NOMO-1 treated with DMSO at 0.1 percent for 48 hours (cell line): ENCODE data around the gene SLC38A2.

Experiments
- DNase-seq: peaks from one replicate; lab custom pipeline; 2025; ENCODE audit not compliant: unreplicated experiment; lab: John Stamatoyannopoulos, UW

Gene SLC38A2

GRCh38 chr12:46377678-46378077 lies 5.1 kb upstream of the SLC38A2 start:
- no peak for DNase-seq

- no peak for DNase-seq
These were observed 4.0 kb upstream of the SLC38A2 start for GRCh38 chr12:46376579-46376978.

GRCh38 chr12:46374711-46375110 lies 2.1 kb upstream of the SLC38A2 start:
- DNase-seq, result no peak

- no peak for DNase-seq
These were observed 1.7 kb upstream of the SLC38A2 start for GRCh38 chr12:46374310-46374709.

DNA sequence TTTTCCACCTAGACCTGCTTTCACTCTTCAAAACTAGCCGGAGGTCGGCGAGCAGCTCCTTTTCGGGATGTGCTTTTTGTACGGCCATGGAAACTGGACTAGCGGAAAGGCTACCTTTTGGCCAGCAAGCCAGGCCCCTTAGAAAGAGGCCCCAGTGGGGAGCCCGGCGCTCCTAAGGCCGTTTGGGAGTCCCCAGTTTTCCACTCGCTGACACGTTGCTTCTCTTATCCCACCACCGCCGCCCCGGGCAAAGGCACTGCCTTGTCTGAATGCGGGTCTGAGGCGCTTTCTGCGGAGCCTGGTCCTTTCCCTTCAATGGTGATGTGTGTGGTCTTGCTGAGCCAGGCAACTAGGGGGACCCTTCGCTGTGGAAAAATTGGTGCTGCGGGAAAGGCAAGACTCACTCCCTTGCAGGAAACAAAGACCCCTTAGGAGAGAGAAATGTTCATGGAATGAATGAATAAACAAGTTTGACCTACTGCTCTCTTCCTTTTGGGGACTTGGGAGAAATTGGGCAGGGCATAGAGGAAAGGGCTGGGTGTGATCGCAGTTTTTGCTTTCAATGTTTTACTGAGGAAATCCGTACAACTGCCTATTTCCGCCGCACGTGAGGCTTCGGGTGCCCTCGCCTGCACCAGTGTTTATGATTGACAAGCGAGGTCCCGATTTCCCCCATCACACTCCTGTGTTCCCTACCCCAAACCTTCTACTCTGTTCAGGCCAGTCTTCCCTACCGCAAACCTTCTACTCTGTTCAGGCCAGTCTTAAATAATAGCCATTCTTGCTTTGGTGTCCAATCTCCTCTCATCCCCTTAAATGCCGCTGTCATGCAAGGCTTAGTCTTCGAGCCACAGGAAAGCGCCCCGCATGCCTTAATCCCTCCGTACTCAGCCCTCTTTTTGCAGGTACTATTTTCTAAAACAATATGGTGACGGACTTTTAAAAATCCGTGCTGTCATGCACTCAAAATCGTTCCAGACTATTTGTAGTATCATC lies 1.0 kb upstream of the SLC38A2 start:
- DNase-seq, result peak; percentile 21

DNA sequence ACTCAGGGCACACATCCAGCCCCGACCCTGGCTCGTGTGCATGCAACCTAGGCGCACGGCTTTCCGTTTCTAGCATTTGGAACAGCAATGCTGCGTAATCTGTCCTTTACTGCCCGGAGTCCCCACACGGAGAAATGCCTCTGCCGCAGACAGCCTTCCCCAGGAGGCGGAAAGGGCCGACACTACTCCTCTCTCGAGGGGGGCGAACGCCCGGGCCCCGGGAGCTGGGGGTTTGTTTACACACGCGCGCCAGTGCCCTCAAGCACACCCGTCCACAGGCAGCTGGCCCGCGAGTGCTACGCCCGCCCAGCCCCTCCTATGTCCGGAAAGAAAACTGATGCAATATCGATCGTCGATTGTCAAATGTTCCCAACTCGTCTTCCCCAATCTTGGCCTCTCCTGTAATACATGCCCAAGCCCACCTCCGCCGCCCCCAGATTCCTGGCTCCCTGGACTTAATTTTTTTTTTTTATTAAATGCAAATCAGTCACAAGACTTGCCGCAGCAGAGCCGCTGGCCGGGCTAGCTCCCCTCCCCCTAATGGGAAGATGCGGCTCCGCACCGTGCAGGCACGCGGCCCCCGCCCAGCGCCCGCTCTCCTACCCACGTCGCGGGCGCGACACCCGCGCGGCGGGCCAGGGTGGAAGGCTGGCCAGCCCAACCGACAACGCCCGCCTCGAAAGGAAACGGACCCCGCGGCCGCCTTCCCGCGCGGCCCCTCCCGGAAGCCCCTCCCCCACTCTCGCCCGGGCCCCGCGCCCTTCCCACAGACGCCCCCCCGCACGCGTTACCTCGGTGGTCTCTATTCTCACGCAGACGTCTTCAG lies 642 bp downstream of the SLC38A2 start:
- DNase-seq, result peak; percentile 53

DNA sequence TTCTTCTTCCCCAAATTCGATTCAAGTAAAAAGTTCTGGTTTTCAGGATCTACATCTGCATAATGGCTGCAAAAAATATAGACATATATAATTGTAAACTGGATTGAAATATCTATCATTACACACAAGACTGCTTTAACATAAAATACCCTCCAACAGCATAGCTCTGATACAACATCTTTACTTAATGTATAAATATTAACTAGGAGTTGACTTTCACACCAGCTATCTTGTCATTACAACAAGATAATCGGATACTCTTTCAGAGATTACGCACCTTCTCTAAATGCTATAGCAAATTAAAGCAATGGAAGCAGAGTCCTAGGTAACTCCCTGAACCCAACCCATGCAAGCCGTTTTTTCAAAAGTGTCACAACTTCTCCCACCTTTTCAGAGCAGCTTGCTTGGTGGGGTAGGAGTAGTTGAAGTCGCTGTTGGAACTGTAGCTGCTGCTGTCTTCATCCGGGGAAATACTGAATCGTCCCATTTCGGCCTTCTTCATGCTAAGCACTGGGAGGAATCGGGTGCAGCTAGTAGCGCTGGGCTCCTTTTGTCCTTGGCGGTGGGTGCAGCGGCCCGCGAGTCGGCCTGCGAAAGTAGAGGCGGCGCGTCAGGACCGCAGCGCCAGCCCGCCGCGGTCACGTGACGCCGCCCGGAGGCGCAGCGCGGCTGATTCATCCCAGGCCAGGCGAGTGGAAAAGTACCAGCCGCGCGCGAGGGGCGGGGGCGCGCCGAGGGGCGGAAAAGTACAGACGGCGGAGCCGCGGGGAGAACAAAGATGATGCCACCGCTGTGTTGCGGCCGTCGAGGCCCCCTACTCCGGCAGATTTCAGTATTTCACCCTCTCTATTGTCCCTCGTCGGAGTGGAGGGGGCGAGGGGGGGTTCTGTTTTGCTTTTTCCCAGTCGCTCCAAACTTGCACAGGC lies 1.5 kb downstream of the SLC38A2 start:
- DNase-seq, result peak; percentile 84

DNA sequence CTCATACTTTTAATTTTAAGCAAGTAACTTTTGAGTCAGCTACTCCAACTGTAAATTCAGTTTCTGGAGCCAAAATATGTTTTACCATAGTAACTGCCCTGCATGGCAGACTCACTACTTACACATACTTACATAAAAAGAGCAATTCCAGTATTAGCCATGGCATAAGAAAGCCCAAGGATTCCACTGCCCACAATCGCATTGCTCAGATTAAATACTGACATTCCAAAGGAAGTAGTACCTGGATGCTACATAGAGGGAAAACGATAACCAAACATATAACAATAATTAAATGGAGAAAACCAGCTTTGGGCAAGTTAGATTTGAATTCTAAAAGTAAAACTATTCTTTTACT lies 2.2 kb downstream of the SLC38A2 start:
- DNase-seq, result no peak

DNA sequence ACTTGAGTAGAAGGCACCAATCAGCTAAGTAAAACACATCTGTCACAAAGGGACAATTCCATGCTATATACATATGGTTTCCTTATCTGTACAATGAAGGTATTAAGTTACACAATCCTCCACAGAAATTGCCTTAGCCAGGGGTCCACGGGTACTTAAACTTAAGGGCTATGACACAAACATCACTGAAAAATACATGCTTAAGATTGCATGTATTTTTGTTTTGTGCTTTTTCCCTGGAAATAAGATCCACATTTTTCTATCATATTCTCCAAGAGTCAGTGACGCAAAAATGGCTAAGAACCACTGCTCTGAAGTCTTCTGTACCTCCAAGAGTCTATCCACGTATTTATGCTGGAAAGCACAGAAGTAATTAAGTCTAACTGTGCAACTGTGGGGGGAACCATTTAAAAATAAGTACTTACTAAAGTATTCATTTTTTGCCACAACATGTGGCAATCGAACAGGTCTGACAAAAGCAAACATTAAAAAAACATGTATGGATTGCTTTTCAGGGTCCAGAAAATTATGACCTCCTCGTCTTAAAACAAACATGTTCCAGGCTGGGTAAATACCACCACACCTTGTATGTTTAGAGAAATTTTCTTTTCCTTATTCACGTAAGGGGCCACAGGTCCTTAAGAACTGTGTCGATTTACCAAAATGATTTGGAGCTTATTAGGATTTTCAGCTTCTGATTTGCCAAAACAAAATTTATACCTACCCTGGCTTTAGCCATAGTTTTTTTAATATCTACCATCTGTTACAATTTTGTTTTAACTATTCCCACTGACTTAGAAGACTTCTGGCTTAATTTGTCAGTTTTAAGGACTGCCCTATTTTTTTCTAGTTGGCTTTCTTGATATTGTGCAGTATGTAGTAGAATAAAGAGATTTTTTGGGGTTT lies 2.8 kb downstream of the SLC38A2 start:
- no peak for DNase-seq

DNA sequence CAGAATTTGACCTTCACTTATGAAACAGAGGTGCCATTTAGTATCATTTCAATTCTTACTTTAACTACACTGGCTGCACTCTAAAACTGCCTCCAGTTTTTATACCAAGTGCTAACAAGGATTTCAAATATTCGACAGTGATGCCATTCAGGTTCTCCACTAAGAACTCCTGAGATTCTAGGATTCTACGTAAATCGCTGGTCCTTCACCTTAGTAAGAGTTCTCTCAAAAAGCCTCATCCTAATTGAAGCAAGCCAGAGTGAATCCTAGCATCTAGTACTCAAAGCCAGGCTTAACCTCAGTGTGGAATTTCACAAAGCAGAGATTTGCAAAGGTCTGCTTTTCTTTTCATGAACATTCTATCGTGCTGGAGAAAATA lies 3.5 kb downstream of the SLC38A2 start:
- no peak for DNase-seq

GRCh38 chr12:46368684-46369083 lies 3.9 kb downstream of the SLC38A2 start:
- DNase-seq, result no peak

DNA sequence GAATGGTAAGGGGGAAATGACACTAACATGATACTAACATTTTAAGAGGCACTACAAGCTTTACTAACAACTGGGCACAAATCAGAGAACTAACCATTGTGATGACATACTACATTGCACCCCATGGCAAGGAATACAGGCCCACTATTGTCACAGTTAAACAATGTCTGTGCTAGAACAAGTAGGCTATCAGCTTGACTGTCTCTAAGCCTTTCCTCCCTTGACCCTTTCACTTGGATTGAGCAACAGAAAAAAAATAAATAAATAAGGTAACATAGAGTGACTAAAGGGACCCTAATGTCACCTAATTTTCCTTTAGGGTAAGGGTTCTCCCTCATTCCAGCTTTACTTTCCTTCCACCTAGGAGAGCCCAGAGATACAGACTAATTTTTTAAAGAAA lies 4.4 kb downstream of the SLC38A2 start:
- DNase-seq, result no peak

GRCh38 chr12:46367351-46368029 lies 5.1 kb downstream of the SLC38A2 start:
- DNase-seq, result no peak

GRCh38 chr12:46366771-46367170 lies 5.8 kb downstream of the SLC38A2 start:
- no peak for DNase-seq

- DNase-seq, result no peak
These were observed 6.6 kb downstream of the SLC38A2 start for GRCh38 chr12:46365951-46366379.

DNA sequence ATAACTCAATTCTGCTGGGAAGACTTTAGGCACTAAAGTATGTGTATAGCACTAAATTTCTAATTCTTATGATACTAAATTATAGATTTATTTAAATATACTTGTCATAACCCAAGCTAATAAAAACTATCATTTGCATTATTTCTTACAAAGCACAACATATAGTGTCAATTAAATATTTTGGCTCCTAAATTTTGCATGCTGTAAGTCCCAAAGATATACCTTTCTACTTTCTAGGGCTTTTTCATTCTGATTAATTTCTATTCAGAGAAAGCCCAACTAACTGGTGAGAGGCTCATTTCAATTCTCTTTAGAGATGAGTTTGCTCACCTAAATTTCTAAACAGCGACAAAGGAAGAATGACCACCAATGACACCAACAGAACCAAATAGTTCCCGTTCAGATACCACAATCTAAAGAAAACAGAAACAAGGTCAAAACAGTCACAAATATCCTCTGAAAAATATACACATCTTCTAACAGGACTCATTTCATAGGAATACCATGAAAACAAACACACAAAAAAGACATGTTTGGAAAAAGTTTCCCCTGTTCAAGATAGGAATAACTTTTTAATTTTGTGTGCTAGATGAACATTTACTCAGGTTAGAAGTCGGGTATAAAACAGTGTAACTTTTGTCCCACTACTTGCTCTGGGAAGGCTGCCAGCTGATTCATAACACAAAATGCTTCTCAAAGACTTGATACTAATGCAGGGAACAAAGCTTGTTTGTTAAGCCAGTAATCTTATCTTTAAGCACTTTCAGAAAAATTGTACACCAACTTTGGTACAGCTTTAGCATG lies 7.6 kb downstream of the SLC38A2 start:
- no peak for DNase-seq

GRCh38 chr12:46364300-46364696 lies 8.3 kb downstream of the SLC38A2 start:
- DNase-seq, result no peak

DNA sequence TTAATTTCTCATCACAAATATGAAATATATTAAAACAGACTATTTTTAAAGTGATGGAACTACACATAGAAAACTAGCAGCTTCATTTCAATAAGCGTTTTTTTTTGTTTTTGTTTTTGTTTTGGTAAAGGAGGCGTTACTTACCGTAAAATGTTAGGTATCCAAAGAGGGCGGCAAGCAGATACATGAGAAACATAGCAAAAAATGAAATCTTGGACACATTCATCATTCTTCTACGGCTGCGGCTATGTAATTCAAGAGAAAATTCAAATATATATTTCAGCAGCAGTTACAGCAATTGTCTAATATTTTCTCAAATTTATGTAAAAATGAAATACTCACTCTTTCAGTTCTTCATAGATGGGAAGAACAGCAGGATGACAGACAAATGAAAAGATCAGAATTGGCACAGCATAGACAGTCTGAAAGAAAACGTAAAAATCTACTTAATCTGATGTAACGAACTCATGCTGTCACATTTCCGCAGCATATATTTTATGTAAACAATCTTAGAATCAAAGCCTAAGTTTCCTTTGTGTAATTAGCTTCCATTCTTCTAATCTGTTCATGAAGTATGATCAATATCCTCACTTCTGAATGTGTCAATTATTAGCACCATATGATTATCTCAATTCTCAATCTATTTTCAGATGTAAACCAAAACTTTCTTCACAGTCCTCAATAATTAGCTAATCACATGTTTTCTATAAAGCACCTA lies 8.8 kb downstream of the SLC38A2 start:
- no peak for DNase-seq
